H1 (cell line): ENCODE data around the gene ARHGAP21. TPM values are rescaled to one million over a fixed set of nuclear protein-coding genes. Genes with fewer than 3 reads are reported as not detected.
A peak's percentile ranks its signal among the peaks of the same experiment; 100 is the strongest.

ENCODE experiments used
- CTCF ChIA-PET: fragments of 300-600 bp; sonication (Branson Sonifier 250); formaldehyde crosslinking; loops from one replicate; lab custom pipeline; 2021; ENCODE audit not compliant: partially characterized antibody; lab: Charles Lee
- POLR2A ChIA-PET: fragments of 300-600 bp; sonication (Branson Sonifier 250); formaldehyde crosslinking; loops from one replicate; lab custom pipeline; 2021; ENCODE audit warnings: inconsistent platforms; ENCODE audit not compliant: partially characterized antibody; lab: Charles Lee
- DNase-seq, 2 experiments: peaks; one replicate each; pipeline versions ENCODE4 v3.0.0 to v3.0.0-alpha.2; 2010 to 2022; ENCODE audit warnings: low spot score in 2 of 2, low read depth in 1 of 2, mixed read lengths in 1 of 2
- FAIRE-seq: peaks from 2 replicates; lab custom pipeline; 2011; peaks lifted over from hg19 to GRCh38; lab: Jason Lieb, UNC
- H2AFZ ChIP-seq: 2 replicates; pipeline ENCODE4 v1.8.1; 2012; ENCODE audit warnings: low read length, inconsistent platforms
- H2AK5ac ChIP-seq: 2 replicates; pipeline ENCODE4 v1.6.1; 2013; ENCODE audit warnings: low read depth, low read length
- H2BK120ac ChIP-seq: replicated peaks from 2 replicates; pipeline ENCODE3; 2013; ENCODE audit warnings: low read depth, low read length, inconsistent platforms
- H2BK12ac ChIP-seq: 2 replicates; pipeline ENCODE4 v1.6.1; 2013; ENCODE audit warnings: low read depth, low read length
- H2BK15ac ChIP-seq: 2 replicates; pipeline ENCODE4 v1.6.1; 2013; ENCODE audit warnings: low read length
- H2BK20ac ChIP-seq: 2 replicates; pipeline ENCODE4 v1.6.1; 2013; ENCODE audit warnings: low read length
- H2BK5ac ChIP-seq: 2 replicates; pipeline ENCODE4 v1.6.1; 2013; ENCODE audit warnings: low read depth, low read length
- H3K14ac ChIP-seq: 2 replicates; pipeline ENCODE4 v1.6.1; 2013; ENCODE audit warnings: inconsistent platforms; ENCODE audit not compliant: insufficient read length
- H3K18ac ChIP-seq: 2 replicates; pipeline ENCODE4 v1.6.1; 2013; ENCODE audit warnings: low read length; ENCODE audit errors: extremely low read depth
- H3K23ac ChIP-seq: 2 replicates; pipeline ENCODE4 v1.6.1; 2013; ENCODE audit warnings: inconsistent platforms; ENCODE audit not compliant: insufficient read length
- H3K23me2 ChIP-seq: 2 replicates; pipeline ENCODE4 v1.6.1; 2013; ENCODE audit warnings: low read depth, low read length
- H3K27ac ChIP-seq: 2 replicates; pipeline ENCODE4 v1.6.1; 2011; ENCODE audit warnings: low read depth, low read length, inconsistent platforms
- H3K27me3 ChIP-seq, 4 experiments: replicated peaks in 1 of 4; 1 replicate in 1 of 4; 2 replicates in 3 of 4; pipeline versions ENCODE4 v1.6.1 to v1.8.1; 2011 to 2013; ENCODE audit warnings: low read length in 3 of 4, mild to moderate bottlenecking in 3 of 4, inconsistent platforms in 2 of 4, mixed read lengths in 2 of 4, moderate library complexity in 1 of 4; ENCODE audit not compliant: control insufficient read depth in 3 of 4, insufficient read depth in 3 of 4; ENCODE audit errors: extremely low read depth in 1 of 4
- H3K36me3 ChIP-seq, 4 experiments: 2 replicates each; pipeline versions ENCODE4 v1.6.1 to v1.8.1; 2011 to 2013; ENCODE audit warnings: mild to moderate bottlenecking in 4 of 4, low read length in 3 of 4, moderate library complexity in 2 of 4, control low read depth in 1 of 4, inconsistent platforms in 1 of 4; ENCODE audit not compliant: insufficient read depth in 4 of 4, control insufficient read depth in 2 of 4
- H3K4ac ChIP-seq: replicated peaks from 2 replicates; pipeline ENCODE3; 2013; ENCODE audit warnings: low read length, low read depth, mixed read lengths, inconsistent platforms; ENCODE audit not compliant: insufficient read length
- H3K4me1 ChIP-seq, 4 experiments: replicated peaks in 1 of 4; 1 replicate in 1 of 4; 2 replicates in 3 of 4; pipeline versions ENCODE4 v1.6.1 to v1.8.1; 2011 to 2013; ENCODE audit warnings: low read length in 3 of 4, inconsistent platforms in 2 of 4, mixed read lengths in 1 of 4; ENCODE audit not compliant: insufficient read depth in 4 of 4, control insufficient read depth in 3 of 4
- H3K4me2 ChIP-seq, 2 experiments: 2 replicates each; pipeline versions ENCODE4 v1.6.1 to v1.8.1; 2011 to 2013; ENCODE audit warnings: low read depth in 2 of 2, low read length in 2 of 2, control low read depth in 1 of 2, inconsistent platforms in 1 of 2, mild to moderate bottlenecking in 1 of 2; ENCODE audit not compliant: insufficient read depth in 1 of 2
- H3K4me3 ChIP-seq, 4 experiments: fragments of 200-600, 300-600 bp in 1 of 4; sonication (generic), shearing (Covaris generic), sonication (Bioruptor Twin) in 1 of 4; 2 replicates each; pipeline versions ENCODE4 v1.5.1 to v1.8.1; 2011 to 2016; ENCODE audit warnings: low read length in 4 of 4, low read depth in 3 of 4, control low read depth in 2 of 4, inconsistent platforms in 2 of 4, mild to moderate bottlenecking in 2 of 4, mixed read lengths in 1 of 4, moderate library complexity in 1 of 4; ENCODE audit not compliant: insufficient read depth in 2 of 4; ENCODE audit errors: extremely low read depth in 1 of 4
- H3K56ac ChIP-seq: replicated peaks from 2 replicates; pipeline ENCODE3; 2013; ENCODE audit warnings: low read depth, mild to moderate bottlenecking, mixed read lengths, low read length, inconsistent platforms; ENCODE audit not compliant: insufficient read length
- H3K79me1 ChIP-seq: 2 replicates; pipeline ENCODE4 v1.6.1; 2013; ENCODE audit warnings: low read depth, low read length, control low read depth
- H3K79me2 ChIP-seq, 2 experiments: 2 replicates each; pipeline versions ENCODE4 v1.6.1 to v1.8.1; 2012 to 2013; ENCODE audit warnings: low read length in 2 of 2, mild to moderate bottlenecking in 2 of 2, inconsistent platforms in 1 of 2; ENCODE audit not compliant: insufficient read depth in 2 of 2, control insufficient read depth in 1 of 2
- H3K9ac ChIP-seq, 4 experiments: replicated peaks in 1 of 4; 1 replicate in 1 of 4; 2 replicates in 3 of 4; pipeline versions ENCODE4 v1.6.1 to v1.8.1; 2011 to 2013; ENCODE audit warnings: low read depth in 3 of 4, low read length in 3 of 4, control low read depth in 2 of 4, mild to moderate bottlenecking in 2 of 4, moderate library complexity in 2 of 4, inconsistent platforms in 1 of 4; ENCODE audit errors: extremely low read depth in 1 of 4
- H3K9me3 ChIP-seq, 2 experiments: 2 replicates each; pipeline versions ENCODE4 v1.6.1 to v1.8.1; 2012 to 2013; ENCODE audit warnings: mild to moderate bottlenecking in 2 of 2, moderate library complexity in 2 of 2, control low read depth in 1 of 2, inconsistent platforms in 1 of 2, low read depth in 1 of 2, low read length in 1 of 2, mixed read lengths in 1 of 2; ENCODE audit not compliant: insufficient read depth in 2 of 2
- H4K20me1 ChIP-seq, 2 experiments: replicated peaks in 1 of 2; 2 replicates each; pipeline versions ENCODE3 to v1.8.1; 2011 to 2013; ENCODE audit warnings: inconsistent platforms in 2 of 2, low read length in 2 of 2, mild to moderate bottlenecking in 1 of 2; ENCODE audit not compliant: insufficient read depth in 2 of 2, control insufficient read depth in 1 of 2
- H4K5ac ChIP-seq: 2 replicates; pipeline ENCODE4 v1.6.1; 2013; ENCODE audit warnings: low read length, low read depth, mixed read lengths, inconsistent platforms; ENCODE audit not compliant: insufficient read length
- H4K8ac ChIP-seq: 2 replicates; pipeline ENCODE4 v1.8.0; 2013; ENCODE audit warnings: mild to moderate bottlenecking, moderate library complexity, low read length, inconsistent platforms; ENCODE audit not compliant: insufficient read depth; ENCODE audit errors: extremely low read depth
- H4K91ac ChIP-seq: replicated peaks from 2 replicates; pipeline ENCODE3; 2013; ENCODE audit warnings: low read length, mixed read lengths, inconsistent platforms; ENCODE audit not compliant: insufficient read length
- BCL11A ChIP-seq, 2 experiments: IDR thresholded peaks; one replicate each; pipeline ENCODE4 v1.6.1; 2011; ENCODE audit warnings: low read depth in 2 of 2, low read length in 2 of 2, mild to moderate bottlenecking in 2 of 2
- BRCA1 ChIP-seq: IDR thresholded peaks from 2 replicates; pipeline ENCODE4 v1.6.1; 2012; ENCODE audit warnings: low read depth, low read length, improper control_type of control experiment
- CEBPB ChIP-seq: IDR thresholded peaks from 2 replicates; pipeline ENCODE4 v1.6.1; 2012; ENCODE audit warnings: low read depth, low read length
- E2F6 ChIP-seq: IDR thresholded peaks from 2 replicates; pipeline ENCODE4 v1.6.1; 2012; ENCODE audit warnings: inconsistent platforms
- HDAC2 ChIP-seq, 2 experiments: fragments of 300-600 bp in 1 of 2; sonication (generic) in 1 of 2; IDR thresholded peaks; 2 replicates each; pipeline ENCODE4 v1.6.1; 2011 to 2012; ENCODE audit warnings: low read depth in 2 of 2, low read length in 2 of 2, mild to moderate bottlenecking in 2 of 2, moderate library complexity in 2 of 2, borderline replicate concordance in 1 of 2, inconsistent platforms in 1 of 2
- JUN ChIP-seq: IDR thresholded peaks from 2 replicates; pipeline ENCODE4 v1.6.1; 2011; ENCODE audit warnings: low read depth, mild to moderate bottlenecking, improper control_type of control experiment, low read length
- KDM5A ChIP-seq: fragments of 200-600 bp; IDR thresholded peaks from 2 replicates; pipeline ENCODE4 v1.7.1; 2012; ENCODE audit warnings: mild to moderate bottlenecking, low read length, inconsistent platforms, mixed read lengths
- NRF1 ChIP-seq: IDR thresholded peaks from 2 replicates; pipeline ENCODE4 v1.6.1; 2011; ENCODE audit warnings: mild to moderate bottlenecking, low read depth, low read length, improper control_type of control experiment
- RFX5 ChIP-seq: IDR thresholded peaks from 2 replicates; pipeline ENCODE4 v1.6.1; 2011; ENCODE audit warnings: low read depth, low read length, improper control_type of control experiment, borderline replicate concordance
- RXRA ChIP-seq: IDR thresholded peaks from 2 replicates; pipeline ENCODE4 v1.6.1; 2011; ENCODE audit warnings: low read depth, mild to moderate bottlenecking, low read length, moderate library complexity; ENCODE audit not compliant: insufficient read depth
- SUZ12 ChIP-seq: fragments of 200-600 bp; sonication (generic); IDR thresholded peaks from 2 replicates; pipeline ENCODE4 v1.6.1; 2012; ENCODE audit warnings: mild to moderate bottlenecking, inconsistent platforms, low read length, moderate library complexity, mixed read lengths
- TBP ChIP-seq: IDR thresholded peaks from 2 replicates; pipeline ENCODE4 v1.6.1; 2011; ENCODE audit warnings: low read depth, low read length, improper control_type of control experiment
- ZNF274 ChIP-seq: IDR thresholded peaks from 2 replicates; pipeline ENCODE4 v1.7.0; 2012; ENCODE audit warnings: low read length, borderline replicate concordance; ENCODE audit errors: extremely low read depth
- WGBS, 2 experiments: shearing (Covaris generic) in 1 of 2; methylation state at CpG; one replicate each; pipeline versions ENCODE4 v1.1.6 to v1.1.7; 2013 to 2015; ENCODE audit warnings: low lambda C conversion rate in 2 of 2, mixed read lengths in 2 of 2, inconsistent platforms in 1 of 2, low coverage in 1 of 2, missing lambda C conversion rate in 1 of 2; ENCODE audit not compliant: insufficient replicate concordance in 2 of 2, insufficient coverage in 1 of 2, insufficient read length in 1 of 2; ENCODE audit errors: extremely low coverage in 1 of 2, missing lambda C conversion rate in 1 of 2; 5-methylcytosine and 5-hydroxymethylcytosine counted together
- polyA plus RNA-seq, 7 experiments: library from polyadenylated mRNA; depleted of rRNA in 3 of 7; stranded (reverse) in 5 of 7; unstranded in 2 of 7; fragments of >200 nt in 5 of 7; fragments of 200-250 nt in 2 of 7; gene quantifications; 1 replicate in 5 of 7; 2 replicates in 1 of 7; 4 replicates in 1 of 7; pipeline versions ENCODE4 v1.2.1 to v1.2.3, GENCODE V29; 2011 to 2013; ENCODE audit warnings: missing spikeins in 2 of 7, mixed read lengths in 2 of 7
- total RNA-seq: library from RNA; stranded (reverse); fragmentation: NEBNext Ultra II Directional; extraction: Animal tissue kit (Norgen Biotek cat#: 25700); gene quantifications from 2 replicates; pipeline ENCODE4 v1.2.1, GENCODE V29; 2021

ARHGAP21 gene
- total and polyA plus RNA-seq, 2 of the 8 experiments (the other 6 are each of a cell fraction or from before 2014, with no cell fraction given) = 14.4 to 35.3 TPM

GRCh38 chr10:24553051-24553612 lies 170.6 kb downstream of the ARHGAP21 start:
- CTCF ChIA-PET = interaction anchor here (1.0 to 2.5 kb wide), 5 partner anchors 20 to 544 kb away, joined by 3 to 16 read pairs (median 4); no protein-coding TSS in a partner anchor
- no peak overlapping the region for H3K23ac ChIP-seq
- 0 out of 2 replicates have a peak, but pooled peaks cover 2% of the 10 kb centered on the region for H3K23me2 ChIP-seq
- H3K4me2 ChIP-seq = no peak overlapping the region
- H2BK12ac ChIP-seq = no peak overlapping the region
- H3K79me1 ChIP-seq = no peaks in the 10 kb centered on the region
- POLR2A ChIA-PET = no interaction called here
- no peak overlapping the region for H4K5ac ChIP-seq
- H3K4me3 ChIP-seq = no peak overlapping the region
- no peak overlapping the region for H2BK20ac ChIP-seq
- no peak overlapping the region for H4K91ac ChIP-seq
- no peaks in the 10 kb centered on the region for H4K20me1 ChIP-seq
- DNase-seq = no peak
- no peak overlapping the region for H2AFZ ChIP-seq
- no peak overlapping the region for H4K8ac ChIP-seq
- H2BK120ac ChIP-seq = no peak overlapping the region
- H3K56ac ChIP-seq = no peak overlapping the region
- no peaks in the 10 kb centered on the region for H3K36me3 ChIP-seq
- no peaks in the 10 kb centered on the region for H3K79me2 ChIP-seq
- H3K27ac ChIP-seq = no peak overlapping the region
- H2AK5ac ChIP-seq = peak overlapping the region; percentile 24; the same call in 1 of the 2 replicates
- no peaks in the 10 kb centered on the region for H3K9me3 ChIP-seq
- H2BK5ac ChIP-seq = no peak overlapping the region
- FAIRE-seq = no peak
- H2BK15ac ChIP-seq = no peak overlapping the region
- 81% methylated on average over 10 of the region's 10 CpGs; no CpG with 5 or more reads in 1 of the 2 experiments for WGBS, 2 experiments
- no peak overlapping the region for H3K14ac ChIP-seq
- no peaks in the 10 kb centered on the region for H3K27me3 ChIP-seq
- H3K4ac ChIP-seq = no peak overlapping the region
- no peak overlapping the region for H3K9ac ChIP-seq
- no peak overlapping the region for H3K18ac ChIP-seq
- peaks cover 6 to 11% (median 7%) of the 10 kb centered on the region in 4 experiments; a peak in 6 of 7 replicates for H3K4me1 ChIP-seq
- TF ChIP-seq RFX5 = no peak
- TF ChIP-seq NRF1 = no peak
- TF ChIP-seq JUN = no peak
- no peak for TF ChIP-seq E2F6
- TF ChIP-seq HDAC2 (IDR thresholded peaks at IDR 0.05; ENCODE audit: borderline replicate concordance in 1 of 2, low read depth in 2 of 2, low read length in 2 of 2) = no peak
- no peak for TF ChIP-seq CEBPB
- no peak for TF ChIP-seq BRCA1
- no peak for TF ChIP-seq SUZ12
- no peak for TF ChIP-seq RXRA
- TF ChIP-seq TBP = no peak
- no peak for TF ChIP-seq BCL11A (IDR thresholded peaks at IDR 0.05; ENCODE audit: low read depth in 2 of 2, low read length in 2 of 2)
- no peak for TF ChIP-seq ZNF274
- TF ChIP-seq KDM5A = no peak
